Diencephalon (tissue), 1 donor: Measurements from ENCODE around the gene TRMT112. TPM values are rescaled to one million over a fixed set of nuclear protein-coding genes. Genes with fewer than 3 reads are reported as not detected.

ENCODE experiments used
- small RNA-seq: library from RNA; depleted of rRNA; stranded (forward); fragments of <200 nt; gene quantifications from one replicate; pipeline ENCODE3, GENCODE V24; 2014
- total RNA-seq: library from RNA; depleted of rRNA; stranded (reverse); fragments of >200 nt; gene quantifications from one replicate; pipeline ENCODE4 v1.2.3, GENCODE V29; 2014

Gene TRMT112
- total RNA-seq: 82.4 TPM

DNA sequence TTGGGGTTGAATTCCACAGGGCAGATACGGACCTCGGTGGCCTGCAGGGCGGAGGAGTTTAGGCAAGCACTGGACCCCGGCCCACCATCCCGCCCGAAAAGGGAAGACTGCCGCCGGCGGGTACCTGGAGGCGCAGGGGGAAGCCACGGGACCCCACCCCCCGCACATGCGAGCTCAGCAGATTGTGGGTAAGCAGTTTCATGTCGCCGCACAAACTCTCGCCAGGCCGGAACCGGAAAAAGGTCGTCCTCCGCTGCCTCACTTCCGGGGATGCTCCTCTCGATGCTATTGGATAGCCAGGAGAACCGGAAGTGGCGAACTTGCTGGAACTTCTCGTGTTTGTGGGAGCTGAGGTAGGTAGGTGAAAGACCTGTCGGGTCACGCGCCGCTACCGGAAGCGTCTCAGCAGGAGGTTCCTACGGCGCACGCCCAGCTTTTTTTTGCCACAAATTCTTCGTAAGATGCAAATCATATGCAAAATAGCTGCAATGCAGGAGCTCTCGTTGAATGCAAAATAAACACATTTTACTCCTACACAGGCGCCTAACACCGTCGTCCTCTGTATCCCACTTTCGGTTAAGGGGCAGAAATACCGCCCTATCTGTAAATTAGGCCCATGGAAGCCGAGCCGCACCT, at the start of gene TRMT112:
Gene TRMT112 (minus strand): TSS at position 235 of the 636 bp plus-strand sequence. CDS start 33 bp downstream, at position 202.

DNA sequence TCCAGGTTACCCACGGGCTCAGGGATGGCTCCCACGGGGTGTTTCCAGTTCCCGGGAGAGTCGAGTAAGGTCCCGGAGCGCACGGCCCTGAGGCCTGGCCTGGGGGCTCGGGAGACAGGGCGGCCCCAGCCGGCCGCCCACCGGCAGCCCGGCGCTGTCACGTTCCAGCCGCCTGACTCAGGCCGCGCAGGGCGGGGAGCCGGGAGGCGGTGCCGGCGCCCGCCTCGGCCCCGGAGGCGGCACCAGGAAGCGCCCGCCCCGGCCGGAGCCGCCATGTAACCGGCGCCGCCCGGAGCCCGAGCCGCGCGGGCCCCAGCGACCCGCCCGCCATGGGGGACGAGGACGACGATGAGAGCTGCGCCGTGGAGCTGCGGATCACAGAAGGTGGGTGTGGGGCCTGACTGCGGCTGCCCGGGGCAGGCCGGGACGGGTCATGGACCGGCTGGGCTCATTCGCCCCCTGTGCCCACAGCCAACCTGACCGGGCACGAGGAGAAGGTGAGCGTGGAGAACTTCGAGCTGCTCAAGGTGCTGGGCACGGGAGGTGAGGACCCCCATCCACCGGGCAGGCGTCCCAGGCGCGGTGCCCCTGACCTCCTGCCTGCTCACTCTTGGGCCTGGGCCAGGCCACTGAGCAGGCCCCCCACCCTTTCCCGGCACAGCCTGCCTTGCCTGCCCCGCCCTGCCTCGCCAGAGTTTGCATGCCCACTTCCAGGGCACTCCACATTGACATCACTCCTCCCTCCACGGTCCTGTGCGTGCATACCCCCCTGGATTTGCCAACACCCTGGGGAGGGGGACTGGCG, 41.8 kb upstream of the TRMT112 start, which contains the start of gene RPS6KA4:
Gene RPS6KA4 (plus strand): TSS at position 256 of the 805 bp plus-strand sequence. CDS start 74 bp downstream, at position 330.

DNA sequence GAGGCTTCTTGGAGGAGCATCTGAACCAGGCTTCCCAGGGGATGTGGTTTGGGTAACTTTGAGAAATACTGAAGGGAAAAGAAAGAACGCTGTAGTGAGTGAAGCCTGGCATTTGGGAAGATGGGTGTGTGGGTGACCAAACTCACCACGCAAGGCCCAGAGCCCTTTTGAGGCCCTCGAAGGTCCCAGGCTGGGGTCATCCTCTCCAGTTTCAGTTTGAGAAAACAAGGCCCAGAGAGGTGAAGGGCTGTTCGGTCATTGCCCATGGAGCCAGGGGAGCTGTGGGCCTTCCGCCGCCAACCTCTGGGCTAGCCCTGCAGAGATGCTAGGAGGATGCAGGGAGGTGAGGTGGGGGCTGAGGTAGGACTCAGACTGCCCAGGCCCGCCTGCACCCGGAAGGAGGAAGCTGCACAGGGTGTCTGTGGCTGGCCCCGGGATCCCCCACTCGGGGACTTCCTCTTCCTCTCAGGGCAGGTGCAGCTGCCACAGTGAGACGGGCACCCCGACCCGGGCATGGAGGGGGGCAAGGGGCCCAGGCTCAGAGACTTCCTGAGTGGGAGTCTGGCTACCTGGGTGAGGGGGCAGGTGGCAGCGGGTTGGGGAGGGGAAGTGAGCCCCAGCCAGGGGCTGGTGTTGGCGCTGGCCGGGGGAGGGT, 22.5 kb upstream of the TRMT112 start, which contains the start of gene CCDC88B:
Gene CCDC88B (plus strand): TSS at position 451 of the 655 bp plus-strand sequence. CDS start 63 bp downstream, at position 514.

DNA sequence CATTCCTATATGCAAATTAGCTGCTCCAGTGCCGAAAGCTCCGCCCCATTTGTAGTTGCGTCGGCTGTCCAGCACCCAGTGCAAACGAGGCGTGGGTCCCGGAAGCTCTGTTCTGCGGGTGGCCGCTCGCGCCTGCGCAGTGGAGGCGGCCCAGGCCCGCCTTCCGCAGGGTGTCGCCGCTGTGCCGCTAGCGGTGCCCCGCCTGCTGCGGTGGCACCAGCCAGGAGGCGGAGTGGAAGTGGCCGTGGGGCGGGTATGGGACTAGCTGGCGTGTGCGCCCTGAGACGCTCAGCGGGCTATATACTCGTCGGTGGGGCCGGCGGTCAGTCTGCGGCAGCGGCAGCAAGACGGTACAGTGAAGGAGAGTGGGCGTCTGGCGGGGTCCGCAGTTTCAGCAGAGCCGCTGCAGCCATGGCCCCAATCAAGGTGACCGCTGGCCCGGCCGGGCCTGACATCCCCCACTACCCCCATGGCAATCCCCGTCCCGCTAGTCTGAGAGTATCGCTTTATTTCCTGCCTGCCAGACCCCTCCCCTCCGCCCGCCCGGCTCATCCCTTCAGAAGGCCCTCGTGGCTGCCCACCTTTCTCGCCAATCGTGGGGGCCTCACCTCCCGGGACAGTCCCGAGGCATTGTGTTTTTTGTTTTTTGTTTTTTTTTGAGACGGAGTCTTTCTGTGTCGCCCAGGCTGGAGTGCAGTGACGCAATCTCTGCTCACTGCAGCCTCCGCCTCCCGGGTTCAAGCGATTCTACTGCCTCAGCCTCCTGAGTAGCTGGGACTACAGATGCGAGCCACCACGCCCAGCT, 804 bp upstream of the TRMT112 start, which contains the start of gene PRDX5:
Gene PRDX5 (plus strand): TSS at position 161 of the 805 bp plus-strand sequence. CDS start 95 bp downstream, at position 256.

DNA sequence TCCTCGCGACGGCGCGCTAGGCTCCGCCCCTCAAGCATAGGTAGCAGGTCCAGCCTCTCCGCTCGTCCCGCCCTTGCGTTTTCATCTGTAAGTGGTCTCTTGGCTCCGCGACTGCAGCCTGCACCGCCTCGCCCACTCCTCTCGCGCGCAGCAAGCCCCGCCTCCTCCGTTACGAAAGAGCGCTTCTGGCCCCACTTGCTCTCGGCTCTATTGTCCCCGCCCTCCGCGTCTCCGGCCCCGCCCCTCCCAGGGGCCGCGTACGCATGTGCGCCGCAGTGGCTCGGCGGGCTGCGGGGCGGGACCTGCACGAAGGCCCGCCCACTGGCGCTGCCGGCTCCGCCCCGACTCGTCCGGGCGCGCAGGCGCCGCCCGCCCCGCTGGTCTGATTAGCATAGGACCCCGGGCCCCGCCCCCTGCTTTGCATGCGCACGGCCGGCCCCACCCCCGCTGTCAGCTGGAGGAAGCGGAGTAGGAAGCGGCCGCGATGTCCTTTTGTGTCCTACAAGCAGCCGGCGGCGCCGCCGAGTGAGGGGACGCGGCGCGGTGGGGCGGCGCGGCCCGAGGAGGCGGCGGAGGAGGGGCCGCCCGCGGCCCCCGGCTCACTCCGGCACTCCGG, 12.2 kb downstream of the TRMT112 start, which contains the start of gene ESRRA:
Gene ESRRA (plus strand): TSS at position 450 of the 616 bp plus-strand sequence. CDS start 1,656 bp downstream, outside the sequence.

DNA sequence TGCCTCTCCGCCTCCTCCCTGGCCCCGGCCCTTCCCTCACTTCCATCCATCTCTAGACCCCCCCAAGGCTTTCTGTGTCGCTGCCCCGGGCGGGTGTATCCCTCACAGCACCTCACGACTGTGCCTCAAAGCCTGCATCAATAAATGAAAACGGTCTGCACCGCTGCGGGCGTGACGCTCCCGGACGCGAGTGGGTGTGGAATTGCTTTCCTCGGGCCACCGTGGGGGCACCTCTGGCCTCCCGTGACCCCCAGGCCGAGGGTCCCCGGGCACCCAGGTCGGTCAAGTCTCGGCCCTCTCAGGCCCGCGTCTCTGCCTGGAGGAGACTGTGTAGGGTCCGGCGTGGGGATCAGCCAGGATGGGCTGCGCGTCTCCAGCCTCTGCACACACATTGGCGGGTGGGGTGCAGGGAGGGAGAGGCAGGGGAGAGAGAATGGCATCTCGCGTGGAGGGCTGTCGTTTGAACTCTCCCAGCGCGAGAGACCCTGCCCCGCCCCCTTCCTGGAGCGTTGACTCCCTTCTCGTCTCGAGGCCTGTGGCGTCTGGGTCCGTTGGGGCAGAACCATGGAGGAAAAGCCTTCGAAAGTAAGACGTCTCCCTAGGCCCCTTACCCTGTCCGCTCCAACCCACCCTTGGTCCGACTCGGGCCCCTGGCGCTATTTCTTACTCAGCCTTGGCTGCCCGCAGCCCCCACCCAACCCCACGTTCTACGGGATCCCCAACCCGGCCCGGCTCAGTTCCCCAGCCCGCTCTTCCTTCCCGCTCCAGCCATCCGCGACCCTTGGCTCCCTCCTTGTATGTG, 17.3 kb downstream of the TRMT112 start, which contains the start of gene CATSPERZ:
Gene CATSPERZ (plus strand): TSS at position 512 of the 802 bp plus-strand sequence. CDS start 53 bp downstream, at position 565.

DNA sequence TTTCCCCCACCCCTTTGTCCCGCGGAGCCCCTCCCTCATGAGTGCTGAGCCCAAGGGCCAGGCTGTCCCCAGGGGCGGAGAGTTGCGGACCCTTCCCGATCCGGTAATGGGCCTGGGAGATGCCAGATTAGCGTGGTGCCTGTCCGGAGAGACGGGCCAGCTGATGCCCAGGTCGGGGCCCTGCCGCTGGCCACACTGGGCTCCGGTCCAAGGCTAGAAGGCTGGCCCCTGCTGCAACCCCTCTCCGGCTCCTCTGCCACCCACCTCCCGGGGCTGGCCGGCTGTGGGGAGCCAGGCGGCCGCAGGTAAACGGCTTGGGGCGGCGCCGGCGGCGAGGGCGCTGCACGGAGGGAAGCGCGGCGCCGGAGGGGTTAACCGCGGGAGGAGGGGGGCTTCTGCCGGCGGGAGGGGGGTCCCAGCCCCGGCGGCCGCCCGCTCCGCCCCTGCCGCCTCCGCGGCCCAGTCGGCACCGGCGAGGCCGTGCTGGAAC, 26.1 kb downstream of the TRMT112 start, which contains the start of gene KCNK4:
Gene KCNK4 (plus strand): TSS at position 41 of the 490 bp plus-strand sequence. CDS start 1,717 bp downstream, outside the sequence.

DNA sequence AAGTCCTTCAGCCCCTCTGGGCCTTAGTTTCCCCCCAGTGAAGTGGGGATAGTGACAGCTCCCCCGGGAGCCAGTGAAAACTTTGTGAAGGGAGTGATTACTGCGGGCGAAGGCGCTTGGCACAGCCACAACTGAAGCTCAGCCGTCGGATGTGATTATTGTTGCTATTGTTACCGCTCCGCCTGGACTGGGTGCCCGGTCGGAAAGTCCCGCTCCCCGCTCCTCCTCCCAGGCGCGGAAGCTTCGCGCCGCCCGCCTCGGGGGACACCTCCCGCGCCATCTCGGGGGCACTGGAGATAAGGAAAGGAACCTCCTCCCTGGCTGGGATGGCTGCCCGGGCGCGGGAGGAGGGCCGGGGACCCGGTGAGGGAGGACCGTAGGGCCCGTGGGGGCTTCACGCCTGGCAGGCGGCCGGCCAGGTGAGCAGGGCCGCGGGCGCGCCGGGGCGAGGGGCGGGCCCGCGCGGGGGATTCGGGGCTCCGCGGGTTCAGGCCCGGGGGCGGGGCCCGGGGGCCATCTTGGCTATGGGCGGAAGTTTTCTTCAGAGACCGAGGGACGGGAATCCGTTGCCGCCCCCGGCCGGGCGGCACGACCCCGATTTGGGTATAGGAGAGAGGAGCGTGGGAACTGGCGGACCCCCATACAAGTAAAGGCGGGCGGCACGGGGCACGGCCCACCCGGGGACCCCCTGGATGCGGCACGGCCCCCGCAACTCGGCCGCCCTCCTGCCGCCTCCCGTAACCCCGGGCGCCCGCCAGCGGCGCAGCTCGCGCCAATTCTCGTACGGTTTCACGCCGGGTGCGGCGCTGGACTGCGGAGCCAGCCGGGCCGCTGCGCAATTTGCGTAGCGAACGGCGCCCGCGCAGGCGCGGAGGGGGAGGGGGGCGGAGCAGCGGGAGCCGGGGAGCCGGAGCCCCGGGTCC, 32.1 kb downstream of the TRMT112 start, which contains the start of gene GPR137:
Gene GPR137 (plus strand): TSS at position 887 of the 923 bp plus-strand sequence. CDS start 677 bp downstream, outside the sequence.

DNA sequence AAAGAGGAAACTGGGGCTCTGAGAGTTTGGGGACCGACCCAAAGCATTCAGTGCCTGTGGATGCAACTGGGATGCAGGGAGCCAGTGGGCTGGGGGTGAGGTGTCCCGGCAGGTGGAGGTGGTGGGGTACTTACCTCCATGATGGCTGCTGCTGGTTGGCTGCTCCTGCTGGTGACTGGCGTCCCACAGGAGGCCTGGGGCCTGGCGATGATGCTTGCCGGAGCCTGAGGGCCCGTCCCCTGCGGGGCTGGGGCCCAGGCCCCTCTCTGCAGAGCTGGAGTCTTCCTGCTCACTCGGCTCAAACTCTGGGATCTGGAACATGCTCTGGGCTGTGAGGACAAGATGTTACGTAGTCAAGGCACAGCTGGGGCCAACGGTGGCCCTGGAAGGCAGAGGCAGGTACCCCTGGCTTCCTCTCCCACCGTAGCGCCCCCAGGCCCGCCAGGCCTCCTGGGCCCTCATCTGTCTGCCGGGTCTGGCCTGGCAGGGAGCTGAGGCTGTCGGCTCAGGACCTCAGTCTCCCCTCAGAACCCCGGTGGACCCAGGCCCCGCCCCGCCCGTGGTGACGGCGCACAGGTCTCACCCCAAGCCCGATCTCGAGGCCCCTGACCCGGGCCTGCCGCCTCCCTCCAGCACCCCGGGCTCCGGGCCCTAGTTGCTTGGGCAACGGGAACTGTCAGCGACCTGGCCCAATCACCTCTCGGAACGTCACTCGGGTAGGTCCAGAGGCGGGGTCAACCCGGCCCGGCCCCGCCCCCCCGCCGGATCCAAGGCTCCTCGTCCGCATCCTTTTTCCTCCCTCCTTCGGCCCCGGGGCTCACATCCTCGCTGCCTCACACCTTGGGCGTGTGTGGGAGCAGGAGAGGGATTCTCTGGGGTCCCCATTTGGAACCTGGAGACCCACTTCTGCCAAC, 33.1 kb downstream of the TRMT112 start, which contains the start of gene BAD:
Gene BAD (minus strand): TSS at position 618 of the 914 bp plus-strand sequence. CDS start 297 bp downstream, at position 321.

Small RNA genes lying within 50 kb of the gene (small RNA-seq; reads per million reads assigned to genes)
- gene MIR7155: not detected
- gene RF00019: not detected

Other genes starting within 250 kb of the TRMT112 start
- gene MACROD1, start 151.4 kb downstream of the TRMT112 start, total RNA-seq: 8.8 TPM
- 97.6 TPM for gene STIP1, start 131.4 kb downstream of the TRMT112 start, total RNA-seq
- 2.3 TPM for gene FERMT3, start 110.8 kb downstream of the TRMT112 start, total RNA-seq
- gene TRPT1, start 91.4 kb downstream of the TRMT112 start, total RNA-seq: 14.1 TPM
- gene NUDT22, start 91.3 kb downstream of the TRMT112 start, total RNA-seq: 14.5 TPM
- 19.4 TPM for gene DNAJC4, start 87.0 kb downstream of the TRMT112 start, total RNA-seq
- gene VEGFB, start 83.0 kb downstream of the TRMT112 start, total RNA-seq: 50.7 TPM
- 29.8 TPM for gene FKBP2, start 76.5 kb downstream of the TRMT112 start, total RNA-seq
- gene PPP1R14B, start 70.6 kb downstream of the TRMT112 start, total RNA-seq: 64.6 TPM
- gene PLCB3, start 66.0 kb downstream of the TRMT112 start, total RNA-seq: 7.8 TPM
- 53.3 TPM for gene BAD, start 32.9 kb downstream of the TRMT112 start, total RNA-seq
- 13.6 TPM for gene GPR137, start 31.7 kb downstream of the TRMT112 start, total RNA-seq
- gene KCNK4, start 26.3 kb downstream of the TRMT112 start, total RNA-seq: 7.2 TPM
- gene CATSPERZ, start 17.2 kb downstream of the TRMT112 start, total RNA-seq: 2.1 TPM
- gene ESRRA, start 12.0 kb downstream of the TRMT112 start, total RNA-seq: 10.8 TPM
- 200 TPM for gene PRDX5, start 562 bp upstream of the TRMT112 start, total RNA-seq
- 3.2 TPM for gene CCDC88B, start 22.6 kb upstream of the TRMT112 start, total RNA-seq
- gene RPS6KA4, start 41.6 kb upstream of the TRMT112 start, total RNA-seq: 13.8 TPM
- not detected for gene SLC22A11, start 238.4 kb upstream of the TRMT112 start, total RNA-seq